ENCODE results near the gene COMMD1.

DNA sequence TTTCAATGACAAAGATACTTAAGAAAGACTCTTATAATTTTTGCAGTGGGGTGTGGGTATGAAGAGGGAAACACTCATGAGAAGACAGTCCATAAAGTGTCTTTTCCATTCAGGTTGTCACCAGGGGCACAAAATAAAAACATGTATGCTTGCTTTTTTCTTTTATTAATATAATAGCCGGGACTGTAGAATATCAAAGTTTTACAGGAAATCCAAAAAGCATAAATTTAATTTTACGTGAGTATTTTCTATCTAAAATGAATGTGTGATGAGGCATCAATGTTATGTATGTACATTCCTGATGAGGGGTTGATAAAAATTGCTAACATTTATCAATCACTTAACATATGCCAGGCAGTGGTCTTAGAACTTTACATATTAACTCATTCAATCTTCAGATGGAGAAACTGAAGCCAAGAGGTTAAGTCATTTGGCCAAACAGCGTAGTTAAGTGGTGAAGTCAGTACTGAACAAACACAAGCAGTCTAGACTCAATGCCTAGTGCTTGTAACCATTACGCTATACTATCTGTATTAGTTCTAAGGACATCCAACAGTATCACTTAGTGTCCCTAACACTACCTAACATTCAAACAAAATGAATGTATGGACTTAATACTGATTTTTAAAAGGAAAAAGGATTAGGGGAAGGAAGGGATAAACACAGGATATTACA, 27.8 kb upstream of the COMMD1 start:
- TF ChIP-seq CTCF (IDR thresholded peaks at IDR 0.05) (no peak), POLR2A (IDR thresholded peaks at IDR 0.05) (no peak)
